Measurements from ENCODE around the gene ACADL. TPM values are rescaled to one million over a fixed set of nuclear protein-coding genes. Genes with fewer than 3 reads are reported as not detected.
"Not testable (repeated sequence)": the region's sequence is repeated elsewhere in the genome, so short reads cannot be mapped to it uniquely, and the experiment has no call there.

Gene ACADL
- total RNA-seq, 2 donors from 2014 or later: 51.6 to 132 TPM

DNA sequence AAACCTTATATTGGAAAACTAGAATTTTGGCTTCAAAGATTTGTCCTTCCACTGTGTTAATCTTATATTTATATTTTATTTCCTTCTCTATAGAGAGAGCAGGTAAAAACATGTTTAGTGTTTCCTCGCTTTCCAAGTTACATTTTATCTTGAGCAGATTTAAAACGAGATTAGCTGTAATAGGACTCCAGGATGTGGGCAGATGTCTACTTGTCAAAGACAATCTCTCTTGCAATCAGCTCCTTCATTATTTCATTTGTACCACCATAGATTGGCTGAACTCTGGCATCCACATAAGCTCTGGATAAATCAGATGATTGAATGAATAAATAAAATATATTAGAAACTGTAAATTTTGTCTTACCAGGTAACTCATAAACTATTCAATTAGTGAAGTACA, 36.5 kb downstream of the ACADL start:
- no peak overlapping the region for H3K27ac ChIP-seq
- H3K27me3 ChIP-seq (replicated peaks; ENCODE audit: insufficient read depth): no peaks in the 10 kb centered on the region
- no peaks in the 10 kb centered on the region for H3K4me1 ChIP-seq (ENCODE audit: control insufficient read depth in 1 of 2, low read depth in 2 of 2)
- DNase-seq (ENCODE audit: low spot score): no peak
- H3K9me3 ChIP-seq: peaks cover 17% of the 10 kb centered on the region
- no peak for ATAC-seq (ENCODE audit: insufficient number of reproducible peaks, low FRiP score, low read depth)
- peaks cover 25% of the 10 kb centered on the region for H3K36me3 ChIP-seq
- TF ChIP-seq, protein P1, sequence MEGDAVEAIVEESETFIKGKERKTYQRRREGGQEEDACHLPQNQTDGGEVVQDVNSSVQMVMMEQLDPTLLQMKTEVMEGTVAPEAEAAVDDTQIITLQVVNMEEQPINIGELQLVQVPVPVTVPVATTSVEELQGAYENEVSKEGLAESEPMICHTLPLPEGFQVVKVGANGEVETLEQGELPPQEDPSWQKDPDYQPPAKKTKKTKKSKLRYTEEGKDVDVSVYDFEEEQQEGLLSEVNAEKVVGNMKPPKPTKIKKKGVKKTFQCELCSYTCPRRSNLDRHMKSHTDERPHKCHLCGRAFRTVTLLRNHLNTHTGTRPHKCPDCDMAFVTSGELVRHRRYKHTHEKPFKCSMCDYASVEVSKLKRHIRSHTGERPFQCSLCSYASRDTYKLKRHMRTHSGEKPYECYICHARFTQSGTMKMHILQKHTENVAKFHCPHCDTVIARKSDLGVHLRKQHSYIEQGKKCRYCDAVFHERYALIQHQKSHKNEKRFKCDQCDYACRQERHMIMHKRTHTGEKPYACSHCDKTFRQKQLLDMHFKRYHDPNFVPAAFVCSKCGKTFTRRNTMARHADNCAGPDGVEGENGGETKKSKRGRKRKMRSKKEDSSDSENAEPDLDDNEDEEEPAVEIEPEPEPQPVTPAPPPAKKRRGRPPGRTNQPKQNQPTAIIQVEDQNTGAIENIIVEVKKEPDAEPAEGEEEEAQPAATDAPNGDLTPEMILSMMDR (IDR thresholded peaks at IDR 0.05): no peak
- no peak overlapping the region for H3K4me3 ChIP-seq

DNA sequence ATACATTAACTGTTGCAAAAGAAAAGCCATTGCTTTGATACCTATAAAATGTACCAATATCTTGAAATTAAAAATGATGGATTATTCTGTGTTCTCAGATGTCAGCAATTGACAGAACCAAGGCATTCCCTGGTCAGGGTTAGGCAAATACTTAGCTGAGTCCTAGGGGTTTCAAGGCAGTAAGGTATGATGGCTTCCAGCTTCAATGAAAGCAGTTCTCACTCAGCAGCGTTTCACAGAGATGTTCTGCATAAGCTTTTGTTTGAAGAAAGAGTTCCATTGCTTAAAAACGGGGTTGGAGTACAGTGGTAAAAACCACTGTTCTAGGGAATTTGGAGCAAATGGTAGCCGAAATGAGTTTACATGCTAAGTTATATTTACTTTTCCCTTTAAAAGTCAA, 37.1 kb downstream of the ACADL start:
- no peak overlapping the region for H3K4me3 ChIP-seq
- H3K27ac ChIP-seq: no peak overlapping the region
- H3K4me1 ChIP-seq (ENCODE audit: control insufficient read depth in 1 of 2, low read depth in 2 of 2): no peaks in the 10 kb centered on the region
- TF ChIP-seq, protein P1 (IDR thresholded peaks at IDR 0.05): no peak
- no peaks in the 10 kb centered on the region for H3K27me3 ChIP-seq (replicated peaks; ENCODE audit: insufficient read depth)
- DNase-seq (ENCODE audit: low spot score): no peak
- peaks cover 22% of the 10 kb centered on the region for H3K36me3 ChIP-seq
- no peak for ATAC-seq (ENCODE audit: insufficient number of reproducible peaks, low FRiP score, low read depth)
- H3K9me3 ChIP-seq: peaks cover 17% of the 10 kb centered on the region

DNA sequence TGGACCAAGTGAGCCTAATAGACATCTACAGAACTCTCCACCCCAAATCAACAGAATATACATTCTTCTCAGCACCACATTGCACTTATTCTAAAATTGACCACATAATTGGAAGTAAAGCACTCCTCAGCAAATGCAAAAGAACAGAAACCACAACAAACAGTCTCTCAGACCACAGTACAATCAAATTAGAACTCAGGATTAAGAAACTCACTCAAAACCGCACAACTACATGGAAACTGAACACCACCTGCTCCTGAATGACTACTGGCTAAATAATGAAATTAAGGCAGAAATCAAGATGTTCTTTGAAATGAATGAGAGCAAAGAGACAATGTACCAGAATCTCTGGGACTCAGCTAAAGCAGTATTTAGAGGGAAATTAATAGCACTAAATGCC, 41.3 kb downstream of the ACADL start:
- Histone ChIP-seq H3K9me3 (peaks cover 17% of the 10 kb centered on the region), H3K36me3 (peaks cover 26% of the 10 kb centered on the region), H3K4me1 (ENCODE audit: control insufficient read depth in 1 of 2, low read depth in 2 of 2) (peaks cover 9 to 13% of the 10 kb centered on the region in 2 donors)
- not testable (repeated sequence) for DNase-seq (ENCODE audit: low spot score); H3K4me3 ChIP-seq; H3K27me3 ChIP-seq (replicated peaks; ENCODE audit: insufficient read depth); ATAC-seq (ENCODE audit: insufficient number of reproducible peaks, low FRiP score, low read depth); H3K27ac ChIP-seq

DNA sequence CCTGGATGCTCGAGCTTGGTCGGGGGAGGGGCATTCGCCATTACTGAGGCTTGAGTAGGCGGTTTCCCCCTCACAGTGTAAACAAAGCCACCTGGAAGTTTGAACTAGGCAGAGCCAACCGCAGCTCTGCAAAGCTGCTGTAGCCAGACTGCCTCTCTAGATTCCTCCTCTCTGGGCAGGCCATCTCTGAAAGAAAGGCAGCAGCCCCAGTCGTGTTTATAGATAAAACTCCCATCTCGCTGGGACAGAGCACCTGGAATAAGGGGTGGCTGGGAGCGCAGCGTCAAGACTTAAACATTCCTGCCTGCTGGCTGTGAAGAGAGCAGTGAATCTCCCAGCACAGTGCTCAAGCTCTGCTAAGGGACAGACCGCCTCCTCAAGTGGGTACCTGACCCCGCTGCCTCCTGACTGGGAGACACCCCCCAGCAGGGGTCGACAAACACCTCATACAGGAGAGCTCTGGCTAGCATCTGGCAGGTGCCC, 43.6 kb downstream of the ACADL start:
- DNase-seq (ENCODE audit: low spot score); ATAC-seq (ENCODE audit: insufficient number of reproducible peaks, low FRiP score, low read depth); H3K27ac ChIP-seq; H3K27me3 ChIP-seq (replicated peaks; ENCODE audit: insufficient read depth); H3K4me3 ChIP-seq: not testable (repeated sequence)
- peaks cover 9 to 13% of the 10 kb centered on the region in 2 donors for H3K4me1 ChIP-seq (ENCODE audit: control insufficient read depth in 1 of 2, low read depth in 2 of 2)
- H3K36me3 ChIP-seq: peaks cover 16% of the 10 kb centered on the region
- peaks cover 17% of the 10 kb centered on the region for H3K9me3 ChIP-seq

DNA sequence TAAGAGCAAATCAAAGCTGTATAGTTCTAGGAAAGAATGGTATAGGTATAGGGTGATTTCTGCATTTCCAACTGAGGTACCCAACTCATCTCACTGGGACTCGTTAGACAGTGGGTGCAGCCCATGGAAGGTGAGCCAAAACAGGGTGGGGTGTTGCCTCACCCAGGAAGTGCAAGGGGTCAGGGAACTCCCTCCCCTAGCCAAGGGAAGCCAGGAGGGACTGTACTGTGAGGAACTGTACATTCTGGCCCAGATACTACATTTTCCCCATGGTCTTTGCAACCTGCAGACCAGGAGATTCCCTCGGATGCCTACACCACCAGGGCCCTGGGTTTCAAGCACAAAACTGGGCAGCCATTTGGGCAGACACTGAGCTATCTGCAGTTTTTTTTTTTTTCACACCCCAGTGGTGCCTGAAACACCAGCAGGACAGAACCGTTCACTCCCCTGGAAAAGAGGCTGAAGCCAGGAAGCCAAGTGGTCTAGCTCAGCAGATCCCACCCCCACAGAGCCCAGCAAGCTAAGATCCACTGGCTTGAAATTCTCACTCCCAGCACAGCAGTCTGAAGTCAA, 44.1 kb downstream of the ACADL start:
- Histone ChIP-seq H3K9me3 (peaks cover 15% of the 10 kb centered on the region), H3K36me3 (peaks cover 11% of the 10 kb centered on the region), H3K4me1 (ENCODE audit: control insufficient read depth in 1 of 2, low read depth in 2 of 2) (peaks cover 9 to 13% of the 10 kb centered on the region in 2 donors)
- H3K4me3 ChIP-seq; H3K27ac ChIP-seq; DNase-seq (ENCODE audit: low spot score); H3K27me3 ChIP-seq (replicated peaks; ENCODE audit: insufficient read depth); ATAC-seq (ENCODE audit: insufficient number of reproducible peaks, low FRiP score, low read depth): not testable (repeated sequence)

DNA sequence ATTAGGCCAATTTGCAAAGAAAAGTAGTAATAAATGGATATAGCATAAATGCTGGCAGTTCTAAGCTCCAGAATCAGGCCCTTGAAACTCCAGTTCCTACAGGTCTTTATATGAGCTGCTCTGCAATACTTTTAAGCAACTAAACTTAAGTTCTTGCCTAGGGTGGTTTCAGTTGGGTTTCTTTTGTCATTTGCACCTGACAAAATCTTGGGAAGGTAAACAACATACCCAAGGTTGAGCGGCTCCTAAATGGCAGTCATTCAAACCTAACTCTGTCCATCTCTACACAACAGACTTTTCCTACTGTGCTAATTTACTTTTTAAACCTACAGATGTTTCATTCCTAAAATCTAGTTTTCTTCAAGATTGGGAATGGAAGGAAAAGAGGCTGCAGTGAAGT, 44.8 kb downstream of the ACADL start:
- peaks cover 9 to 13% of the 10 kb centered on the region in 2 donors for H3K4me1 ChIP-seq (ENCODE audit: control insufficient read depth in 1 of 2, low read depth in 2 of 2)

More for the DNA sequence above, 44.8 kb downstream of the ACADL start:
- ATAC-seq (ENCODE audit: insufficient number of reproducible peaks, low FRiP score, low read depth) (no peak), DNase-seq (ENCODE audit: low spot score) (no peak)
- H3K27me3 ChIP-seq (replicated peaks; ENCODE audit: insufficient read depth): no peaks in the 10 kb centered on the region
- H3K36me3 ChIP-seq: peaks cover 10% of the 10 kb centered on the region
- peaks cover 15% of the 10 kb centered on the region for H3K9me3 ChIP-seq
- H3K4me3 ChIP-seq: no peak overlapping the region
- TF ChIP-seq, protein P1 (IDR thresholded peaks at IDR 0.05): no peak
- H3K27ac ChIP-seq: no peak overlapping the region

Measured in thoracic aorta (tissue), 2 donors.